Mucosa of rectum (tissue), 2 donors: ENCODE data around the gene TASOR.
"Not testable (repeated sequence)": the region's sequence is repeated elsewhere in the genome, so short reads cannot be mapped to it uniquely, and the experiment has no call there.

ENCODE experiments used
- H3K27ac ChIP-seq, 2 donors: one replicate each; pipeline ENCODE4 v1.7.0; 2013; ENCODE audit warnings: inconsistent platforms in 2 of 2, low read depth in 2 of 2, low read length in 2 of 2
- H3K27me3 ChIP-seq, 2 donors: one replicate each; pipeline ENCODE4 v1.7.0; 2013; ENCODE audit warnings: low read length in 2 of 2; ENCODE audit not compliant: control insufficient read depth in 2 of 2, insufficient read depth in 2 of 2
- H3K36me3 ChIP-seq, 2 donors: one replicate each; pipeline ENCODE4 v1.7.0; 2013; ENCODE audit warnings: low read length in 2 of 2; ENCODE audit not compliant: control insufficient read depth in 2 of 2, insufficient read depth in 2 of 2
- H3K4me1 ChIP-seq, 2 donors: one replicate each; pipeline ENCODE4 v1.7.0; 2013; ENCODE audit warnings: low read length in 2 of 2, mild to moderate bottlenecking in 1 of 2; ENCODE audit not compliant: control insufficient read depth in 2 of 2, insufficient read depth in 2 of 2
- H3K4me3 ChIP-seq, 2 donors: one replicate each; pipeline ENCODE4 v1.7.0; 2013; ENCODE audit warnings: low read length in 2 of 2
- H3K9ac ChIP-seq, 2 donors: one replicate each; pipeline ENCODE4 v1.7.0; 2013; ENCODE audit warnings: low read length in 2 of 2, low read depth in 1 of 2, mild to moderate bottlenecking in 1 of 2
- H3K9me3 ChIP-seq, 2 donors: one replicate each; pipeline ENCODE4 v1.7.0; 2013; ENCODE audit warnings: low read length in 2 of 2; ENCODE audit not compliant: control insufficient read depth in 2 of 2
- donor health status: healthy.
- donor health status: Normal muscosa, but diverticular disease.

Gene TASOR

GRCh38 chr3:56683122-56683817 lies at the start of gene TASOR:
TSS of gene TASOR (minus strand) at chr3:56683265. CDS start at chr3:56683006, 259 bp downstream.
- Histone ChIP-seq H3K9ac (peak within 1 kb of the TSS; percentile 92 to 94), H3K4me3 (peak within 1 kb of the TSS; percentile 76 to 90), H3K36me3 (no peaks in the 10 kb centered on the region), H3K27ac (peak within 1 kb of the TSS; percentile 99 to 100), H3K4me1 (peaks cover 6 to 9% of the 10 kb centered on the region in 2 donors), H3K9me3 (no peaks in the 10 kb centered on the region), H3K27me3 (no peaks in the 10 kb centered on the region)

DNA sequence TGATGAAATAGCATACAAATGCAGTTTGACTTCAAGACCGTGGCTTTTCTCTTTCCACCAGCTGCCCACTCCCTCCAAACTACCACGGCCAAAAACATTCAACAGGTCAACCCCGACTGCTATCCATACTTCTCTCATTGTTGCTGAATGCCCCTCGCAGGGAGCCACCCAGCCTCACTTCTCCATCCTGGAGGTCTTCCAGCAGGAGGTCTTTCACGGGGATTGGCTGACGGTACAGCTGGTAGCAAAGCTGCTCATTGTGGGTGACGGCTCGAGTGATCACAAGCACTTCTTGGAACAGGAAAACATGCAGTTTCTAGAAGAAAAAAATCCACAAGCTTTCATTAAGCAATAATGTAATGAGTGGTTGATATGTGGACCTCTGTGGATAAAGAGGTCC lies 49.0 kb upstream of the TASOR start:
- Histone ChIP-seq H3K4me1 (no peaks in the 10 kb centered on the region), H3K4me3 (no peak overlapping the region), H3K36me3 (peaks cover 27 to 32% of the 10 kb centered on the region in 2 donors), H3K27ac (no peak overlapping the region), H3K27me3 (no peaks in the 10 kb centered on the region), H3K9me3 (no peaks in the 10 kb centered on the region), H3K9ac (no peak overlapping the region)

- Histone ChIP-seq H3K9ac (no peak overlapping the region), H3K4me1 (no peaks in the 10 kb centered on the region), H3K27ac (no peak overlapping the region), H3K4me3 (no peak overlapping the region), H3K36me3 (peaks cover 16 to 18% of the 10 kb centered on the region in 2 donors), H3K9me3 (no peaks in the 10 kb centered on the region), H3K27me3 (no peaks in the 10 kb centered on the region)
Measured at GRCh38 chr3:56725175-56725574, 42.1 kb upstream of the TASOR start.

GRCh38 chr3:56724676-56725075 lies 41.6 kb upstream of the TASOR start:
- Histone ChIP-seq H3K9ac (no peak overlapping the region), H3K27me3 (no peaks in the 10 kb centered on the region), H3K4me1 (no peaks in the 10 kb centered on the region), H3K36me3 (peaks cover 16 to 18% of the 10 kb centered on the region in 2 donors), H3K9me3 (no peaks in the 10 kb centered on the region), H3K27ac (no peak overlapping the region), H3K4me3 (no peak overlapping the region)

DNA sequence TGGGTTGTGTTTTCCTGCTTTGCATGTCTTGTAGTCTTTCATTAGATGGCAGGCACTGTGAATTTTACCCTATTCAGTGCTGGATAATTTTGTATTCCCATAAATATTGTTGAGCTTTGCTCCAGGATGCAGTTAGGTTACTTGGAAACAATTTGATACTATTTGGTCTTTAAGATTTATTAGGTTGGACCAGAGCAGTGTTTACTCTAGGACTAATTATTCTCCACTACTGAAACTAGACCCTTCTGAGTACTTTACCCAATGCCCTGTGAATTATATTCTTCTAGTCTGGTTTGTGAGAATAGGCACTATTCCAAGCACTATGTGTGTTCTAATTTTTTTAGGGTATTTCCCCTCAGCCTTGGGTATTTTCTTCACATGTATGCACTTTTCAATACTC lies 37.8 kb upstream of the TASOR start:
- H3K27ac ChIP-seq: no peak overlapping the region
- H3K27me3 ChIP-seq: no peaks in the 10 kb centered on the region
- no peak overlapping the region for H3K4me3 ChIP-seq
- H3K9ac ChIP-seq: no peak overlapping the region
- H3K4me1 ChIP-seq: no peaks in the 10 kb centered on the region
- no peaks in the 10 kb centered on the region for H3K36me3 ChIP-seq
- no peaks in the 10 kb centered on the region for H3K9me3 ChIP-seq

GRCh38 chr3:56718809-56719208 lies 35.7 kb upstream of the TASOR start:
- H3K4me1 ChIP-seq, H3K36me3 ChIP-seq, H3K9me3 ChIP-seq, H3K27ac ChIP-seq, H3K9ac ChIP-seq, H3K27me3 ChIP-seq, H3K4me3 ChIP-seq: not testable (repeated sequence)

GRCh38 chr3:56711344-56711743 lies 28.3 kb upstream of the TASOR start:
- Histone ChIP-seq H3K27ac (no peak overlapping the region), H3K27me3 (no peaks in the 10 kb centered on the region), H3K9ac (no peak overlapping the region), H3K9me3 (no peaks in the 10 kb centered on the region), H3K36me3 (no peaks in the 10 kb centered on the region), H3K4me1 (no peaks in the 10 kb centered on the region), H3K4me3 (no peak overlapping the region)

- H3K9ac ChIP-seq, H3K27ac ChIP-seq, H3K9me3 ChIP-seq, H3K4me3 ChIP-seq, H3K36me3 ChIP-seq, H3K4me1 ChIP-seq, H3K27me3 ChIP-seq: not testable (repeated sequence)
Measured at GRCh38 chr3:56707412-56707811, 24.3 kb upstream of the TASOR start.

DNA sequence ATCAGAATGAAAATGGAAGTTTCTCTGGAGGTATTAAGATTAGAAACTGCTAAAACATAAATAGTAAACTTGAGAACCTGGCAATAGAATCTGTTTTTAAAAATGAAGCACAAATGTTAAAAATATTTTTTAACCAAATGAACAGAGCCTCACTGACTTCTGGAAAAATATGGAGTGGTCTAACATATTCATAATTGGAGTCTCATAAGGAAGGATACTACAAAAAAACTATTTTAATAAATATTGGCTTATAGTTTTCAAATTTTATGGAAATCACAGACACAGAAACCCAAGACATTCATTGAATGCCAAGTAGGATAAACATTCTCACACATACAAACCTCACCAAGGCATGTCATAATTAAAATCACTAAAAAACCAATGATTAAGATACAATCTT lies 23.6 kb upstream of the TASOR start:
- no peak overlapping the region for H3K4me3 ChIP-seq
- H3K9ac ChIP-seq: no peak overlapping the region
- H3K27ac ChIP-seq: no peak overlapping the region
- no peaks in the 10 kb centered on the region for H3K36me3 ChIP-seq
- H3K9me3 ChIP-seq: no peaks in the 10 kb centered on the region
- no peaks in the 10 kb centered on the region for H3K27me3 ChIP-seq
- no peaks in the 10 kb centered on the region for H3K4me1 ChIP-seq

GRCh38 chr3:56704706-56705105 lies 21.6 kb upstream of the TASOR start:
- Histone ChIP-seq H3K9ac (no peak overlapping the region), H3K36me3 (no peaks in the 10 kb centered on the region), H3K27ac (no peak overlapping the region), H3K27me3 (no peaks in the 10 kb centered on the region), H3K9me3 (no peaks in the 10 kb centered on the region), H3K4me3 (no peak overlapping the region), H3K4me1 (no peaks in the 10 kb centered on the region)
